ENCODE results near the gene JPT2. TPM values are rescaled to one million over a fixed set of nuclear protein-coding genes. Genes with fewer than 3 reads are reported as not detected.

The JPT2 gene
- total and polyA plus RNA-seq, 10 of the 15 experiments (the other 5 are each of a cell fraction or from before 2014, with no cell fraction given), result 11.7 to 78.4 (median 48.4) TPM

DNA sequence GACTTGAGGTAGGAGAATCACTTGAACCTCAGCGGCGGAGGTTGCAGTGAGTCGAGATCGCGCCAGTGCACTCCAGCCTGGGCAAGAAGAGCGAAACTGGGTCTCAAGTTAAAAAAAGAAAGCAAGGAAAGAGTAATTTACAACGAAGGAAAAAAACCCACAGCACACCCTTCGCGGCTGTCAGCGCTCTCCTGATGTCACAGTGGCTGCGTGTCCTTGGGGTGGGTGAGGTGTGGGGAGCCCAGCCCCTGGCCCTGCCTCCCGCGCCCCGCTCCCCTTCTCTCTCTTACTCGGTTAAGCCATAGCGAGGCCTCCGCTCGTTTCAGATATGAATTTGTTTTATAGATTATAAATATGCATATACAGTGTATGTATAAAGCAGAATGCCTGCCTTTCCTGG, 740 bp upstream of the JPT2 start (continued):
- TF ChIP-seq, protein P1, sequence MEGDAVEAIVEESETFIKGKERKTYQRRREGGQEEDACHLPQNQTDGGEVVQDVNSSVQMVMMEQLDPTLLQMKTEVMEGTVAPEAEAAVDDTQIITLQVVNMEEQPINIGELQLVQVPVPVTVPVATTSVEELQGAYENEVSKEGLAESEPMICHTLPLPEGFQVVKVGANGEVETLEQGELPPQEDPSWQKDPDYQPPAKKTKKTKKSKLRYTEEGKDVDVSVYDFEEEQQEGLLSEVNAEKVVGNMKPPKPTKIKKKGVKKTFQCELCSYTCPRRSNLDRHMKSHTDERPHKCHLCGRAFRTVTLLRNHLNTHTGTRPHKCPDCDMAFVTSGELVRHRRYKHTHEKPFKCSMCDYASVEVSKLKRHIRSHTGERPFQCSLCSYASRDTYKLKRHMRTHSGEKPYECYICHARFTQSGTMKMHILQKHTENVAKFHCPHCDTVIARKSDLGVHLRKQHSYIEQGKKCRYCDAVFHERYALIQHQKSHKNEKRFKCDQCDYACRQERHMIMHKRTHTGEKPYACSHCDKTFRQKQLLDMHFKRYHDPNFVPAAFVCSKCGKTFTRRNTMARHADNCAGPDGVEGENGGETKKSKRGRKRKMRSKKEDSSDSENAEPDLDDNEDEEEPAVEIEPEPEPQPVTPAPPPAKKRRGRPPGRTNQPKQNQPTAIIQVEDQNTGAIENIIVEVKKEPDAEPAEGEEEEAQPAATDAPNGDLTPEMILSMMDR (IDR thresholded peaks at IDR 0.05 in 2 of 3, conservative IDR thresholded peaks at IDR 0.05 in 1 of 3; ENCODE audit: control insufficient read depth in 2 of 3, extremely low read depth in 1 of 3, insufficient read depth in 1 of 3, low read depth in 3 of 3, low read length in 3 of 3), result no peak
- TF ChIP-seq, protein P2, sequence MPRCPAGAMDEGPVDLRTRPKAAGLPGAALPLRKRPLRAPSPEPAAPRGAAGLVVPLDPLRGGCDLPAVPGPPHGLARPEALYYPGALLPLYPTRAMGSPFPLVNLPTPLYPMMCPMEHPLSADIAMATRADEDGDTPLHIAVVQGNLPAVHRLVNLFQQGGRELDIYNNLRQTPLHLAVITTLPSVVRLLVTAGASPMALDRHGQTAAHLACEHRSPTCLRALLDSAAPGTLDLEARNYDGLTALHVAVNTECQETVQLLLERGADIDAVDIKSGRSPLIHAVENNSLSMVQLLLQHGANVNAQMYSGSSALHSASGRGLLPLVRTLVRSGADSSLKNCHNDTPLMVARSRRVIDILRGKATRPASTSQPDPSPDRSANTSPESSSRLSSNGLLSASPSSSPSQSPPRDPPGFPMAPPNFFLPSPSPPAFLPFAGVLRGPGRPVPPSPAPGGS (IDR thresholded peaks at IDR 0.05; ENCODE audit: borderline replicate concordance, insufficient read depth, low read depth, low read length, poor library complexity, severe bottlenecking), result no peak
- TF ChIP-seq RFX5 (IDR thresholded peaks at IDR 0.05; ENCODE audit: low read depth, low read length) (no peak), IKZF2 (IDR thresholded peaks at IDR 0.05) (no peak), POLR2AphosphoS2 (IDR thresholded peaks at IDR 0.05; ENCODE audit: low read depth, low read length) (no peak)

- no peak for FAIRE-seq
- RAD21 ChIA-PET (ENCODE audit: unreplicated experiment), result interaction anchor here (0.7 to 1.7 kb wide), 6 partner anchors 27 to 249 kb away, joined by 3 to 15 read pairs (median 4); partner anchors contain the start of genes EME2, MAPK8IP3, MRPS34 and NUBP2
- TF ChIP-seq GATAD2B (conservative IDR thresholded peaks at IDR 0.05; ENCODE audit: low read depth), result 0 out of 2 replicates have a peak, but pooled peaks have one; percentile 43
- no peak for TF ChIP-seq NRF1 (conservative IDR thresholded peaks at IDR 0.05; ENCODE audit: low read depth, low read length)
- TF ChIP-seq POLR2AphosphoS2 (IDR thresholded peaks at IDR 0.05; ENCODE audit: low read depth, low read length), result no peak
- TF ChIP-seq TARDBP (IDR thresholded peaks at IDR 0.05; ENCODE audit: borderline replicate concordance), result no peak
- no peak for TF ChIP-seq GABPA (IDR thresholded peaks at IDR 0.05; ENCODE audit: low read depth)
- no peak for TF ChIP-seq STAT3 (IDR thresholded peaks at IDR 0.05; ENCODE audit: low read depth, low read length)
- TF ChIP-seq SREBF2 (IDR thresholded peaks at IDR 0.05; ENCODE audit: low read length), result no peak
- TF ChIP-seq BACH1 (IDR thresholded peaks at IDR 0.05; ENCODE audit: borderline replicate concordance), result peak; percentile 71; the same call in 1 of the 2 replicates
- 0 out of 3 replicates have a peak, but pooled peaks of 1 of the 2 experiments have one; percentile 1 for TF ChIP-seq EGR1 (IDR thresholded peaks at IDR 0.05; ENCODE audit: borderline replicate concordance in 1 of 2, low read depth in 2 of 2, low read length in 2 of 2)
- TF ChIP-seq SMARCA5 (IDR thresholded peaks at IDR 0.05), result 0 out of 2 replicates have a peak, but pooled peaks have one; percentile 24
- TF ChIP-seq RFX5 (IDR thresholded peaks at IDR 0.05; ENCODE audit: low read depth, low read length), result no peak
- no peak for TF ChIP-seq TCF7 (IDR thresholded peaks at IDR 0.05; ENCODE audit: borderline replicate concordance)
Observed at GRCh38 chr16:1678500-1679098, 520 bp downstream of the JPT2 start.

More at GRCh38 chr16:1678500-1679098, 520 bp downstream of the JPT2 start:
- no peak for DNase-seq (ENCODE audit: low read depth, low spot score)
- Histone ChIP-seq H2AFZ (ENCODE audit: control insufficient read depth, low read depth, low read length) (peak overlapping the region; percentile 30; the same call in 1 of the 2 replicates), H3K9ac (ENCODE audit: control insufficient read depth, insufficient read depth, low read length) (peak overlapping the region; percentile 90), H3K79me2 (ENCODE audit: control insufficient read depth, insufficient read depth, low read length) (peaks cover 38% of the 10 kb centered on the region), H3K9me3 (replicated peaks; ENCODE audit: control insufficient read depth, insufficient read depth, low read length) (no peaks in the 10 kb centered on the region), H3K27me3 (replicated peaks in 1 of 2; ENCODE audit: control insufficient read depth in 2 of 2, insufficient read depth in 2 of 2, low read length in 1 of 2) (no peaks in the 10 kb centered on the region), H3K4me3 (peak overlapping the region; percentile 75), H3K4me1 (ENCODE audit: control insufficient read depth, insufficient read depth, low read length) (no peaks in the 10 kb centered on the region; the same call in 1 of the 2 replicates), H3K36me3 (ENCODE audit: control insufficient read depth in 2 of 2, insufficient read depth in 2 of 2, low read length in 1 of 2) (peaks cover 3 to 7% of the 10 kb centered on the region in 2 experiments; a peak in 3 of 4 replicates), H4K20me1 (ENCODE audit: control insufficient read depth, insufficient read depth) (no peaks in the 10 kb centered on the region), H3K4me2 (ENCODE audit: control insufficient read depth, insufficient read depth) (peak overlapping the region; percentile 92), H3K27ac (ENCODE audit: control insufficient read depth, insufficient read depth) (peak overlapping the region; percentile 76)
- ChIA-PET CTCF (interaction anchor here (0.6 to 1.8 kb wide), 4 partner anchors 27 to 325 kb away, joined by 3 to 14 read pairs (median 4); partner anchors contain the start of genes MAPK8IP3, NUBP2 and SPSB3), POLR2A (interaction anchor here (0.7 to 2.0 kb wide), 7 partner anchors 27 to 476 kb away, joined by 3 to 15 read pairs (median 6); partner anchors contain the start of genes IFT140, MAPK8IP3, NUBP2 and SPSB3), SMC1A (ENCODE audit: uncharacterized antibody, unreplicated experiment) (no interaction called here)
- TSS peak; percentile 61 for BruUV-seq (replicated peaks)
- ATAC-seq, result peak; percentile 48
- in situ Hi-C loops (cut with MboI), result no loop called here
- WGBS (ENCODE audit: insufficient coverage, insufficient replicate concordance, low lambda C conversion rate, missing lambda C conversion rate), result under 1% methylated on average over 45 of the region's 45 CpGs
- intact Hi-C loops (cut with micrococcal nuclease; ENCODE audit: unreplicated experiment), result loop anchor here (1.0 to 5.0 kb wide), 2 partner anchors 28 to 66 kb away; partner anchors contain the start of genes CRAMP1, IFT140 and MAPK8IP3
